Transverse colon (tissue), 4 donors: ENCODE results near the gene OAS3. TPM values are rescaled to one million over a fixed set of nuclear protein-coding genes. Genes with fewer than 3 reads are reported as not detected.

Experiments
- DNase-seq: peaks from one replicate; pipeline ENCODE4 v3.0.0-alpha.2; 2019
- H3K27ac ChIP-seq, 4 donors: fragments of 200-600 bp; sonication (generic); 2 replicates each; pipeline ENCODE4 v1.5.1; 2016 to 2018; ENCODE audit warnings: inconsistent platforms in 4 of 4
- H3K27me3 ChIP-seq: fragments of 200-600 bp; sonication (generic); 2 replicates; pipeline ENCODE4 v1.5.1; 2017; ENCODE audit warnings: inconsistent platforms
- H3K36me3 ChIP-seq, 4 donors: fragments of 200-600 bp; sonication (generic); 2 replicates each; pipeline ENCODE4 v1.5.1; 2017 to 2019; ENCODE audit warnings: inconsistent platforms in 4 of 4
- H3K4me1 ChIP-seq, 4 donors: fragments of 200-600 bp; sonication (generic); 2 replicates each; pipeline ENCODE4 v1.5.1; 2017 to 2020; ENCODE audit warnings: inconsistent platforms in 4 of 4
- H3K4me3 ChIP-seq, 4 donors: fragments of 200-600 bp; sonication (generic); 1 replicate in 1 of 4; 2 replicates in 3 of 4; pipeline versions ENCODE4 v1.5.1 to v1.6.1; 2017 to 2019; ENCODE audit warnings: inconsistent platforms in 4 of 4
- H3K9me3 ChIP-seq, 2 donors: fragments of 200-600 bp; sonication (generic); 2 replicates each; pipeline ENCODE4 v1.5.1; 2017 to 2019; ENCODE audit warnings: inconsistent platforms in 2 of 2
- EP300 ChIP-seq: sonication (generic); formaldehyde crosslinking; IDR thresholded peaks from one replicate; pipeline ENCODE4 v1.6.1; 2017; ENCODE audit warnings: antibody characterized with exemption, low read depth
- POLR2A ChIP-seq: fragments of 450-650 bp; IDR thresholded peaks from one replicate; pipeline ENCODE4 v1.6.1; 2016; ENCODE audit warnings: antibody characterized with exemption, mild to moderate bottlenecking, moderate library complexity
- POLR2AphosphoS5 ChIP-seq, 3 donors: sonication (generic); formaldehyde crosslinking; IDR thresholded peaks; one replicate each; pipeline ENCODE4 v1.6.1; 2016; ENCODE audit warnings: antibody characterized with exemption in 3 of 3
- WGBS, 2 donors: methylation state at CpG; one replicate each; pipeline ENCODE4 v1.1.5; 2018; ENCODE audit warnings: low coverage in 1 of 2; 5-methylcytosine and 5-hydroxymethylcytosine counted together
- in situ Hi-C, 4 donors: fragments of 200-750 bp; cut with MboI; loops; one replicate each; pipeline versions ENCODE4 v1.15.0 to v1.15.1; 2017; ENCODE audit warnings: low sequenced_read_pairs in 3 of 4, low pct_ligation_motif_present in 1 of 4, low pct_unique_long_range_greater_than_20kb in 1 of 4
- intact Hi-C: fragments of 100-400 bp; cut with DNase I; formaldehyde crosslinking; loops from one replicate; pipeline ENCODE4 v1.15.1; 2023; ENCODE audit warnings: low total_unique reads
- total RNA-seq, 4 donors: library from RNA; depleted of rRNA; stranded (reverse); fragments of >200 nt; gene quantifications; one replicate each; pipeline ENCODE4 v1.1.0, GENCODE V29; 2016
- TF ChIP-seq, protein P1 (sequence below), 5 experiments: fragments of 200-600 bp in 3 of 5; fragments of 450-650 bp in 2 of 5; sonication (generic) in 3 of 5; IDR thresholded peaks; 1 replicate in 2 of 5; 2 replicates in 3 of 5; pipeline ENCODE4 v1.5.1; 2016 to 2017; ENCODE audit warnings: antibody characterized with exemption in 5 of 5, inconsistent platforms in 3 of 5, mild to moderate bottlenecking in 2 of 5, moderate library complexity in 1 of 5

OAS3 gene
- total RNA-seq, 4 donors from 2014 or later = 6.2 to 17.6 (median 12.4) TPM

GRCh38 chr12:112967306-112967705 is 29.0 kb downstream of the OAS3 start:
- intact Hi-C loops = no loop called here
- WGBS, 2 donors = 96% methylated on average over 9 of the region's 9 CpGs; no CpG with 5 or more reads in 1 of the 2 donors
- no peak for DNase-seq
- peaks cover 0 to 6% (median 2%) of the 10 kb centered on the region in 4 donors for H3K36me3 ChIP-seq
- H3K9me3 ChIP-seq = no peaks in the 10 kb centered on the region
- H3K27me3 ChIP-seq = no peaks in the 10 kb centered on the region
- H3K4me3 ChIP-seq = no peak overlapping the region
- H3K4me1 ChIP-seq = no peaks in the 10 kb centered on the region
- H3K27ac ChIP-seq = no peak overlapping the region
- in situ Hi-C loops = no loop called here
- TF ChIP-seq POLR2AphosphoS5 (IDR thresholded peaks at IDR 0.05) (no peak), EP300 (no peak), POLR2A (no peak)
- TF ChIP-seq, protein P1, sequence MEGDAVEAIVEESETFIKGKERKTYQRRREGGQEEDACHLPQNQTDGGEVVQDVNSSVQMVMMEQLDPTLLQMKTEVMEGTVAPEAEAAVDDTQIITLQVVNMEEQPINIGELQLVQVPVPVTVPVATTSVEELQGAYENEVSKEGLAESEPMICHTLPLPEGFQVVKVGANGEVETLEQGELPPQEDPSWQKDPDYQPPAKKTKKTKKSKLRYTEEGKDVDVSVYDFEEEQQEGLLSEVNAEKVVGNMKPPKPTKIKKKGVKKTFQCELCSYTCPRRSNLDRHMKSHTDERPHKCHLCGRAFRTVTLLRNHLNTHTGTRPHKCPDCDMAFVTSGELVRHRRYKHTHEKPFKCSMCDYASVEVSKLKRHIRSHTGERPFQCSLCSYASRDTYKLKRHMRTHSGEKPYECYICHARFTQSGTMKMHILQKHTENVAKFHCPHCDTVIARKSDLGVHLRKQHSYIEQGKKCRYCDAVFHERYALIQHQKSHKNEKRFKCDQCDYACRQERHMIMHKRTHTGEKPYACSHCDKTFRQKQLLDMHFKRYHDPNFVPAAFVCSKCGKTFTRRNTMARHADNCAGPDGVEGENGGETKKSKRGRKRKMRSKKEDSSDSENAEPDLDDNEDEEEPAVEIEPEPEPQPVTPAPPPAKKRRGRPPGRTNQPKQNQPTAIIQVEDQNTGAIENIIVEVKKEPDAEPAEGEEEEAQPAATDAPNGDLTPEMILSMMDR (IDR thresholded peaks at IDR 0.05) = no peak

DNA sequence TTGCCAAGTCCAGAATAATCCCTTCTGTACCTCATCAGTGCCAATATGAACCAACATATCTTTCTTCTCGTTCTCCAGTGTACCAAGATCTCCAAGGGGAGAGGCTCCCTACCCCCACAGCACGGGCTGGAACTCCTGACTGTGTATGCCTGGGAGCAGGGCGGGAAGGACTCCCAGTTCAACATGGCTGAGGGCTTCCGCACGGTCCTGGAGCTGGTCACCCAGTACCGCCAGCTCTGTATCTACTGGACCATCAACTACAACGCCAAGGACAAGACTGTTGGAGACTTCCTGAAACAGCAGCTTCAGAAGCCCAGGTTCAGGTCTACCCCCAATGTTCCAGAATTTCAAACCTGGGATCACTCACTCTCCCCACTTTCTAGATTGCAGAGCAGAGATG is 29.6 kb downstream of the OAS3 start:
- WGBS, 2 donors = 97% methylated on average over 7 of the region's 7 CpGs; no CpG with 5 or more reads in 1 of the 2 donors
- no peak for DNase-seq
- TF ChIP-seq POLR2AphosphoS5 (IDR thresholded peaks at IDR 0.05) = no peak
- TF ChIP-seq, protein P1 (IDR thresholded peaks at IDR 0.05) = no peak
- no peaks in the 10 kb centered on the region for H3K4me1 ChIP-seq
- peaks cover 0 to 2% (median 0%) of the 10 kb centered on the region in 4 donors for H3K36me3 ChIP-seq
- intact Hi-C loops = no loop called here
- no peaks in the 10 kb centered on the region for H3K27me3 ChIP-seq
- H3K27ac ChIP-seq = no peak overlapping the region
- H3K9me3 ChIP-seq = no peaks in the 10 kb centered on the region
- in situ Hi-C loops = no loop called here
- H3K4me3 ChIP-seq = no peak overlapping the region

DNA sequence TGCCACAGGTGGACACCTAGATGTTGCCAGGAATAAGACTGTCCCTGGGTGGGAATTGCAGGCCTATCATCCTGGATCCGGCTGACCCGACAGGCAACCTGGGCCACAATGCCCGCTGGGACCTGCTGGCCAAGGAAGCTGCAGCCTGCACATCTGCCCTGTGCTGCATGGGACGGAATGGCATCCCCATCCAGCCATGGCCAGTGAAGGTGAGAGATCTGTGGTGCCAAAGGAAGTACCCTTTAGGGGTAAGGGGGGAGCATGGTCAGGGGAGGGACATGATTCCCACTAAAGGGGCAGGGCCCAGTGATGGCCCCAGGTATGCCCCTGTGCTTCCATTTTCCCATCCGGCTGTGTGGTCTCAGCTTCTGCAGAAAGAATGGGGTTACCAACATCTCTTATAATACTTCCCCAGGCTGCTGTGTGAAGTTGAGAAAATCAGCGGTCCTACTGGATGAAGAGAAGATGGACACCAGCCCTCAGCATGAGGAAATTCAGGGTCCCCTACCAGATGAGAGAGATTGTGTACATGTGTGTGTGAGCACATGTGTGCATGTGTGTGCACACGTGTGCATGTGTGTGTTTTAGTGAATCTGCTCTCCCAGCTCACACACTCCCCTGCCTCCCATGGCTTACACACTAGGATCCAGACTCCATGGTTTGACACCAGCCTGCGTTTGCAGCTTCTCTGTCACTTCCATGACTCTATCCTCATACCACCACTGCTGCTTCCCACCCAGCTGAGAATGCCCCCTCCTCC is 31.5 kb downstream of the OAS3 start:
- no peak overlapping the region for H3K4me3 ChIP-seq
- H3K27me3 ChIP-seq = no peaks in the 10 kb centered on the region
- H3K4me1 ChIP-seq = no peaks in the 10 kb centered on the region
- TF ChIP-seq EP300 (no peak), POLR2A (no peak), POLR2AphosphoS5 (IDR thresholded peaks at IDR 0.05) (no peak)
- TF ChIP-seq, protein P1 (IDR thresholded peaks at IDR 0.05) = no peak
- intact Hi-C loops (no loop called here), in situ Hi-C loops (no loop called here)
- no peak overlapping the region for H3K27ac ChIP-seq
- H3K9me3 ChIP-seq = no peaks in the 10 kb centered on the region
- H3K36me3 ChIP-seq = no peaks in the 10 kb centered on the region
- no peak for DNase-seq
- WGBS, 2 donors = 83 to 86% methylated on average over 1 to 7 of the region's 8 CpGs

DNA sequence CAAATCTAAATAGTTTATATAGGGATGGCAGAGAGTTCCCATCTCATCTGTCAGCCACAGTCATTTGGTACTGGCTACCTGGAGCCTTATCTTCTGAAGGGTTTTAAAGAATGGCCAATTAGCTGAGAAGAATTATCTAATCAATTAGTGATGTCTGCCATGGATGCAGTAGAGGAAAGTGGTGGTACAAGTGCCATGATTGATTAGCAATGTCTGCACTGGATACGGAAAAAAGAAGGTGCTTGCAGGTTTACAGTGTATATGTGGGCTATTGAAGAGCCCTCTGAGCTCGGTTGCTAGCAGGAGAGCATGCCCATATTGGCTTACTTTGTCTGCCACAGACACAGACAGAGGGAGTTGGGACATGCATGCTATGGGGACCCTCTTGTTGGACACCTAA is 32.1 kb downstream of the OAS3 start:
- no peaks in the 10 kb centered on the region for H3K27me3 ChIP-seq
- no peak overlapping the region for H3K27ac ChIP-seq
- no peak for DNase-seq
- intact Hi-C loops = no loop called here
- H3K9me3 ChIP-seq = no peaks in the 10 kb centered on the region
- in situ Hi-C loops = no loop called here
- WGBS, 2 donors = 83 to 91% methylated on average over 2 of the region's 2 CpGs
- no peaks in the 10 kb centered on the region for H3K36me3 ChIP-seq
- no peak overlapping the region for H3K4me3 ChIP-seq
- H3K4me1 ChIP-seq = no peaks in the 10 kb centered on the region
- TF ChIP-seq EP300 (no peak), POLR2A (no peak), POLR2AphosphoS5 (IDR thresholded peaks at IDR 0.05) (no peak)
- TF ChIP-seq, protein P1 (IDR thresholded peaks at IDR 0.05) = no peak
